ENCODE data around the gene GET4. TPM values are rescaled to one million over a fixed set of nuclear protein-coding genes. Genes with fewer than 3 reads are reported as not detected.

Gene GET4
- polyA plus RNA-seq, 1 of the 3 experiments (the other 2 are of a cell fraction), result 63.1 TPM

DNA sequence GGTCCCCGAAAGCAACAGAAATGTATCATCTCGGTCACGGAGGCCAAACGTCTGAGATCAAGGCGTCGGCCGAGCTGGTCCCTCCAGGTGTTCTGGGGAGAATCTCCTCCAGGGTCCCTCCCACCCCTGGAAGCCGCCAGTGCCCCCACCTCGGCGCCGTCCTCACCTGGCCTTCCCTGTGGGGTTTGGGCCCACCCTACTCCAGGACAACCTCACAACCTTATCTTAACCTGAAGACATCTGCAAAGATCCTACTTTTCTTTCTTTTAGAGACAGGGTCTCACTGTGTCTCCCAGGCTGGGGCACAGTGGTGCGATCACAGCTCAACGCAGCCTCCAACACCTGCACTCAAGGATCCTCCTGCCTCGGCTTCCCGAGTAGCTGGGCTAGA is 44.7 kb downstream of the GET4 start:
- ChIA-PET CTCF (interaction anchor here (0.6 to 4.0 kb wide), 2 partner anchors 12 to 446 kb away, joined by 3 to 28 read pairs; no protein-coding TSS in a partner anchor), POLR2A (no interaction called here)
- Histone ChIP-seq H2AFZ (ENCODE audit: low read depth) (no peak overlapping the region), H3K27me3 (ENCODE audit: insufficient read depth) (no peaks in the 10 kb centered on the region), H3F3A (replicated peaks; ENCODE audit: insufficient read depth) (peaks cover 3% of the 10 kb centered on the region), H4K20me1 (ENCODE audit: insufficient read depth) (no peaks in the 10 kb centered on the region), H3K27ac (ENCODE audit: low read depth in 2 of 2, low read length in 1 of 2) (no peak overlapping the region), H3K4me3 (ENCODE audit: low read depth in 2 of 2, low read length in 1 of 2) (no peak overlapping the region), H3K36me3 (replicated peaks in 1 of 2; ENCODE audit: control insufficient read depth in 1 of 2, insufficient read depth in 2 of 2, low read length in 1 of 2) (no peaks in the 10 kb centered on the region), H3K9ac (no peak overlapping the region), H3K4me1 (ENCODE audit: control insufficient read depth in 1 of 2, insufficient read depth in 2 of 2, low read depth in 1 of 2, low read length in 1 of 2) (peaks cover 5 to 9% of the 10 kb centered on the region in 2 experiments; a peak in 2 of 4 replicates), H3K9me3 (no peaks in the 10 kb centered on the region), H3K79me2 (ENCODE audit: insufficient read depth) (no peaks in the 10 kb centered on the region), H3K4me2 (no peak overlapping the region), H3K9me2 (no peaks in the 10 kb centered on the region)
- TF ChIP-seq, protein P1, sequence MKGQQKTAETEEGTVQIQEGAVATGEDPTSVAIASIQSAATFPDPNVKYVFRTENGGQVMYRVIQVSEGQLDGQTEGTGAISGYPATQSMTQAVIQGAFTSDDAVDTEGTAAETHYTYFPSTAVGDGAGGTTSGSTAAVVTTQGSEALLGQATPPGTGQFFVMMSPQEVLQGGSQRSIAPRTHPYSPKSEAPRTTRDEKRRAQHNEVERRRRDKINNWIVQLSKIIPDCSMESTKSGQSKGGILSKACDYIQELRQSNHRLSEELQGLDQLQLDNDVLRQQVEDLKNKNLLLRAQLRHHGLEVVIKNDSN (IDR thresholded peaks at IDR 0.05; ENCODE audit: borderline replicate concordance, low read depth), result no peak
- TF ChIP-seq GATA2 (CRISPR knock-in tag; IDR thresholded peaks at IDR 0.05) (no peak), YY1 (IDR thresholded peaks at IDR 0.05; ENCODE audit: low read depth) (no peak), FOXM1 (IDR thresholded peaks at IDR 0.05; ENCODE audit: low read depth) (no peak), FOSL2 (IDR thresholded peaks at IDR 0.05; ENCODE audit: borderline replicate concordance, low read depth) (no peak), POLR2AphosphoS5 (IDR thresholded peaks at IDR 0.05; ENCODE audit: low read depth, low read length) (no peak), CHD2 (IDR thresholded peaks at IDR 0.05; ENCODE audit: low read length, partially characterized antibody) (no peak), MXI1 (IDR thresholded peaks at IDR 0.05; ENCODE audit: low read depth, low read length) (no peak), NFIC (IDR thresholded peaks at IDR 0.05; ENCODE audit: borderline replicate concordance) (no peak), FOXJ3 (CRISPR knock-in tag; IDR thresholded peaks at IDR 0.05) (no peak), NRF1 (IDR thresholded peaks at IDR 0.05; ENCODE audit: low read depth, low read length) (no peak), GABPA (IDR thresholded peaks at IDR 0.05; ENCODE audit: low read depth) (no peak), ELF1 (IDR thresholded peaks at IDR 0.05) (no peak), RXRA (IDR thresholded peaks at IDR 0.05; ENCODE audit: borderline replicate concordance, low read depth) (no peak)
- TF ChIP-seq, protein P2, sequence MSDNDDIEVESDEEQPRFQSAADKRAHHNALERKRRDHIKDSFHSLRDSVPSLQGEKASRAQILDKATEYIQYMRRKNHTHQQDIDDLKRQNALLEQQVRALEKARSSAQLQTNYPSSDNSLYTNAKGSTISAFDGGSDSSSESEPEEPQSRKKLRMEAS (IDR thresholded peaks at IDR 0.05; ENCODE audit: low read depth), result no peak
- TF ChIP-seq, protein P3, sequence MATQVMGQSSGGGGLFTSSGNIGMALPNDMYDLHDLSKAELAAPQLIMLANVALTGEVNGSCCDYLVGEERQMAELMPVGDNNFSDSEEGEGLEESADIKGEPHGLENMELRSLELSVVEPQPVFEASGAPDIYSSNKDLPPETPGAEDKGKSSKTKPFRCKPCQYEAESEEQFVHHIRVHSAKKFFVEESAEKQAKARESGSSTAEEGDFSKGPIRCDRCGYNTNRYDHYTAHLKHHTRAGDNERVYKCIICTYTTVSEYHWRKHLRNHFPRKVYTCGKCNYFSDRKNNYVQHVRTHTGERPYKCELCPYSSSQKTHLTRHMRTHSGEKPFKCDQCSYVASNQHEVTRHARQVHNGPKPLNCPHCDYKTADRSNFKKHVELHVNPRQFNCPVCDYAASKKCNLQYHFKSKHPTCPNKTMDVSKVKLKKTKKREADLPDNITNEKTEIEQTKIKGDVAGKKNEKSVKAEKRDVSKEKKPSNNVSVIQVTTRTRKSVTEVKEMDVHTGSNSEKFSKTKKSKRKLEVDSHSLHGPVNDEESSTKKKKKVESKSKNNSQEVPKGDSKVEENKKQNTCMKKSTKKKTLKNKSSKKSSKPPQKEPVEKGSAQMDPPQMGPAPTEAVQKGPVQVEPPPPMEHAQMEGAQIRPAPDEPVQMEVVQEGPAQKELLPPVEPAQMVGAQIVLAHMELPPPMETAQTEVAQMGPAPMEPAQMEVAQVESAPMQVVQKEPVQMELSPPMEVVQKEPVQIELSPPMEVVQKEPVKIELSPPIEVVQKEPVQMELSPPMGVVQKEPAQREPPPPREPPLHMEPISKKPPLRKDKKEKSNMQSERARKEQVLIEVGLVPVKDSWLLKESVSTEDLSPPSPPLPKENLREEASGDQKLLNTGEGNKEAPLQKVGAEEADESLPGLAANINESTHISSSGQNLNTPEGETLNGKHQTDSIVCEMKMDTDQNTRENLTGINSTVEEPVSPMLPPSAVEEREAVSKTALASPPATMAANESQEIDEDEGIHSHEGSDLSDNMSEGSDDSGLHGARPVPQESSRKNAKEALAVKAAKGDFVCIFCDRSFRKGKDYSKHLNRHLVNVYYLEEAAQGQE (IDR thresholded peaks at IDR 0.05; ENCODE audit: low read depth, low read length), result no peak
- 92% methylated on average over 10 of the region's 15 CpGs for WGBS (ENCODE audit: low lambda C conversion rate)
- no peak for DNase-seq
